Measurements from ENCODE around the gene TMEM97.

- TF ChIP-seq POLR2A (IDR thresholded peaks at IDR 0.05), result no peak
- TF ChIP-seq POLR2AphosphoS5 (IDR thresholded peaks at IDR 0.05; ENCODE audit: insufficient read depth in 1 of 2, low read depth in 1 of 2), result no peak
- TF ChIP-seq CTCF (IDR thresholded peaks at IDR 0.05), result no peak
Observed at GRCh38 chr17:28372203-28372944, 53.4 kb downstream of the TMEM97 start.
